Neuronal stem cell (in vitro differentiated cells): Measurements from ENCODE around the gene MSH6.

Experiments
- DNase-seq: peaks from one replicate; pipeline ENCODE4 v3.0.0-alpha.2; 2013; ENCODE audit warnings: low spot score
- H2AFZ ChIP-seq: one replicate; pipeline ENCODE4 v1.6.1; 2013; ENCODE audit warnings: mild to moderate bottlenecking, low read length, inconsistent platforms
- H2AK5ac ChIP-seq: 2 replicates; pipeline ENCODE4 v1.6.1; 2013; ENCODE audit warnings: low read depth, mild to moderate bottlenecking, inconsistent platforms, low read length, moderate library complexity, mixed read lengths
- H2BK120ac ChIP-seq: 2 replicates; pipeline ENCODE4 v1.6.1; 2013; ENCODE audit warnings: low read depth, mild to moderate bottlenecking, inconsistent platforms, low read length, moderate library complexity, mixed read lengths
- H2BK12ac ChIP-seq: one replicate; pipeline ENCODE4 v1.6.1; 2013; ENCODE audit warnings: low read length, inconsistent platforms
- H2BK15ac ChIP-seq: 2 replicates; pipeline ENCODE4 v1.6.1; 2013; ENCODE audit warnings: mild to moderate bottlenecking, low read length, inconsistent platforms, mixed read lengths
- H2BK5ac ChIP-seq: one replicate; pipeline ENCODE4 v1.6.1; 2013; ENCODE audit warnings: inconsistent platforms, mild to moderate bottlenecking, low read length, moderate library complexity
- H3K14ac ChIP-seq: one replicate; pipeline ENCODE4 v1.6.1; 2013; ENCODE audit warnings: low read length, inconsistent platforms
- H3K18ac ChIP-seq: 2 replicates; pipeline ENCODE4 v1.6.1; 2013; ENCODE audit warnings: low read length, inconsistent platforms
- H3K23ac ChIP-seq: 2 replicates; pipeline ENCODE4 v1.6.1; 2013; ENCODE audit warnings: low read depth, mild to moderate bottlenecking, mixed read lengths, low read length, inconsistent platforms; ENCODE audit not compliant: poor library complexity
- H3K27ac ChIP-seq: replicated peaks from 3 replicates; pipeline ENCODE4 v1.5.1; 2013; ENCODE audit warnings: low read length, inconsistent platforms
- H3K27me3 ChIP-seq, 3 experiments: 2 replicates each; pipeline ENCODE4 v1.6.1; 2013; ENCODE audit warnings: low read length in 3 of 3, mild to moderate bottlenecking in 2 of 3, inconsistent platforms in 1 of 3, low read depth in 1 of 3, mixed read lengths in 1 of 3, moderate library complexity in 1 of 3; ENCODE audit not compliant: control insufficient read depth in 3 of 3, insufficient read depth in 3 of 3
- H3K36me3 ChIP-seq, 2 donors: replicated peaks in 1 of 2; 2 replicates each; pipeline ENCODE4 v1.6.1; 2013; ENCODE audit warnings: low read length in 2 of 2; ENCODE audit not compliant: control insufficient read depth in 2 of 2, insufficient read depth in 2 of 2
- H3K4ac ChIP-seq: 2 replicates; pipeline ENCODE4 v1.6.1; 2013; ENCODE audit warnings: inconsistent platforms, mild to moderate bottlenecking, low read length, moderate library complexity
- H3K4me1 ChIP-seq, 2 donors: 1 replicate in 1 of 2; 2 replicates in 1 of 2; pipeline ENCODE4 v1.6.1; 2013; ENCODE audit warnings: low read length in 2 of 2, low read depth in 1 of 2; ENCODE audit not compliant: control insufficient read depth in 2 of 2, insufficient read depth in 1 of 2
- H3K4me2 ChIP-seq: one replicate; pipeline ENCODE4 v1.6.1; 2013; ENCODE audit warnings: mild to moderate bottlenecking, low read length, inconsistent platforms; ENCODE audit not compliant: insufficient read depth, poor library complexity, severe bottlenecking
- H3K4me3 ChIP-seq, 2 donors: 2 replicates each; pipeline ENCODE4 v1.5.1; 2013; ENCODE audit warnings: low read length in 2 of 2, mild to moderate bottlenecking in 2 of 2, inconsistent platforms in 1 of 2, moderate library complexity in 1 of 2
- H3K79me1 ChIP-seq: one replicate; pipeline ENCODE4 v1.6.1; 2013; ENCODE audit warnings: low read depth, mild to moderate bottlenecking, inconsistent platforms, low read length, moderate library complexity
- H3K9ac ChIP-seq: one replicate; pipeline ENCODE4 v1.6.1; 2013; ENCODE audit warnings: mild to moderate bottlenecking, low read depth, low read length, inconsistent platforms; ENCODE audit not compliant: poor library complexity
- H3K9me3 ChIP-seq, 2 donors: replicated peaks in 1 of 2; 2 replicates each; pipeline versions ENCODE3 to v1.6.1; 2013; ENCODE audit warnings: low read length in 2 of 2, mild to moderate bottlenecking in 2 of 2, inconsistent platforms in 1 of 2, low read depth in 1 of 2, mixed read lengths in 1 of 2, moderate library complexity in 1 of 2; ENCODE audit not compliant: control insufficient read depth in 2 of 2, insufficient read depth in 1 of 2
- H4K8ac ChIP-seq: one replicate; pipeline ENCODE4 v1.6.1; 2013; ENCODE audit warnings: low read depth, mild to moderate bottlenecking, inconsistent platforms, low read length, moderate library complexity
- H4K91ac ChIP-seq: one replicate; pipeline ENCODE4 v1.6.1; 2013; ENCODE audit warnings: low read length, low read depth, mild to moderate bottlenecking, inconsistent platforms; ENCODE audit not compliant: poor library complexity
- WGBS, 2 donors: extraction: QIAGEN DNeasy Blood & Tissue Kit; methylation state at CpG; one replicate each; pipeline ENCODE4 v1.1.7; 2013; ENCODE audit warnings: missing lambda C conversion rate in 2 of 2, mixed read lengths in 1 of 2; ENCODE audit not compliant: insufficient read length in 2 of 2, insufficient replicate concordance in 1 of 2; ENCODE audit errors: extremely low coverage in 2 of 2; 5-methylcytosine and 5-hydroxymethylcytosine counted together

The MSH6 gene

GRCh38 chr2:47782381-47782670 lies 619 bp upstream of the MSH6 start:
- Histone ChIP-seq H3K4me1 (peaks cover 0 to 2% of the 10 kb centered on the region in 2 donors), H2AK5ac (no peak overlapping the region), H3K4me2 (peak overlapping the region; percentile 81), H3K4me3 (peak overlapping the region; percentile 79 to 88), H4K8ac (no peak overlapping the region), H2BK120ac (no peak overlapping the region), H3K27ac (peak overlapping the region; percentile 67), H3K9me3 (peaks cover 0 to 14% of the 10 kb centered on the region in 2 donors), H3K79me1 (no peaks in the 10 kb centered on the region), H2BK12ac (no peak overlapping the region), H2BK15ac (no peak overlapping the region), H3K18ac (peak overlapping the region; percentile 96), H3K4ac (no peak overlapping the region), H2AFZ (peak overlapping the region; percentile 95), H3K9ac (peak overlapping the region; percentile 65), H4K91ac (no peak overlapping the region), H3K23ac (no peak overlapping the region), H3K27me3 (no peaks in the 10 kb centered on the region), H3K14ac (no peak overlapping the region), H2BK5ac (peak overlapping the region; percentile 80), H3K36me3 (peaks cover 0 to 29% of the 10 kb centered on the region in 2 donors)
- no peak for DNase-seq
- no CpG with 5 or more reads among the region's 7 CpGs for WGBS, 2 donors

DNA sequence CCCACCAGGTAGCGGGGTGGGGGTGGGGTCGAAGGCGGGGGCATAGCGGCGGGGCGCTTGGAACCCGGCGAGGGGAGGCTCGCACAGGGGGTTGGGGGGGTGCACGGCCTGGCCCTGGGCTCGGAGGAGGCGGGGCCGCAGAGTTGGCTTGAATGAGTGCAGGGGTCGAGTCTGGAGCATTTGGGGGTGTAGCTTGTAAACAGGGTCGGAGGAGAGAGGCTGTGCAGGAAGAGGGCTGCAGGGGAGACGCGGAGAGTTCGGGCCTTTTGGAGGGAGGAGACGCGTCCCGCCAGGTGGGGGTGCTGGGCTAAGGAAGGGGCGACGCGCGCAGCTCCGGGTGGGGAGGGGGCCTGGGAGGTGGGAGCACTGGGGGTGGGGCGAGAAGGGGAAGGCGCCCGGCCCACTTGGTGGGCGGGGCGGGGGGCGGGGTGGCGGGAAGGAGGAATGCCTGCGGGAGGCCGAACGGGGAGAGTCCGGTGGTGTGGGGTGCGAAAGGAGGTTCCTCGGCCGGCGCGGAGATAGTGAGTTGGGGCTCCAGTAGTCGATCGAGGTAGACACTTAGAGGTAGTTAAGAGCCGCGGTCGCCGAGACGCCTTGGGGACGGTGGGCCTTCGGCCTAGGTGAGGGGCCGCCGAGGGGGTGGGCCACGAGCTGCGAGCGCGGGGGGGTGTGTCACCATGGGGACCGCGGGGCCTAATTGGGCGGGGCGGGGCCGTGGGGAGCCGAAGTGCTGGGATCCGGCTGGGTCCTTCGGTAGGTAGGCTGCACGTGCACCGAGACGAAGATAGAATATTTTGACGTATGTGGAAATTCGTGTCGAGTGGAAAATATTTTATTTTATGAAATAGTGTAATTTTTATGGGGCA lies 774 bp downstream of the MSH6 start:
- Histone ChIP-seq H2BK12ac (no peak overlapping the region), H4K91ac (peak overlapping the region; percentile 79), H3K27ac (peak overlapping the region; percentile 97), H2AK5ac (peak overlapping the region; percentile 97), H2BK120ac (peak overlapping the region; percentile 50), H3K18ac (peak overlapping the region; percentile 100), H3K4me1 (peaks cover 0 to 2% of the 10 kb centered on the region in 2 donors), H2AFZ (peak overlapping the region; percentile 95), H3K36me3 (peaks cover 0 to 36% of the 10 kb centered on the region in 2 donors), H3K79me1 (no peaks in the 10 kb centered on the region), H3K9me3 (peaks cover 0 to 14% of the 10 kb centered on the region in 2 donors), H3K4me2 (peak overlapping the region; percentile 64), H3K27me3 (no peaks in the 10 kb centered on the region), H4K8ac (peak overlapping the region; percentile 57), H3K4ac (peak overlapping the region; percentile 60), H3K14ac (peak overlapping the region; percentile 65), H3K4me3 (peak overlapping the region; percentile 79 to 100), H2BK5ac (peak overlapping the region; percentile 87), H3K23ac (peak overlapping the region; percentile 58), H2BK15ac (peak overlapping the region; percentile 79), H3K9ac (peak overlapping the region; percentile 96)
- WGBS, 2 donors: no CpG with 5 or more reads among the region's 71 CpGs
- peak; percentile 79 for DNase-seq

GRCh38 chr2:47784352-47784851 lies 1.5 kb downstream of the MSH6 start:
- WGBS, 2 donors: no CpG with 5 or more reads among the region's 28 CpGs
- Histone ChIP-seq H3K23ac (no peak overlapping the region), H3K9me3 (peaks cover 0 to 14% of the 10 kb centered on the region in 2 donors), H3K4ac (no peak overlapping the region), H3K4me3 (peak overlapping the region; percentile 79 to 92), H3K4me2 (peak overlapping the region; percentile 58), H3K4me1 (no peaks in the 10 kb centered on the region), H3K79me1 (no peaks in the 10 kb centered on the region), H3K27ac (peak overlapping the region; percentile 89), H3K18ac (no peak overlapping the region), H3K9ac (no peak overlapping the region), H3K36me3 (peaks cover 0 to 43% of the 10 kb centered on the region in 2 donors), H3K27me3 (no peaks in the 10 kb centered on the region), H2BK5ac (no peak overlapping the region), H2AK5ac (no peak overlapping the region), H3K14ac (no peak overlapping the region), H2BK12ac (no peak overlapping the region), H2BK120ac (no peak overlapping the region), H4K8ac (no peak overlapping the region), H2BK15ac (no peak overlapping the region), H2AFZ (peak overlapping the region; percentile 95), H4K91ac (no peak overlapping the region)
- no peak for DNase-seq

DNA sequence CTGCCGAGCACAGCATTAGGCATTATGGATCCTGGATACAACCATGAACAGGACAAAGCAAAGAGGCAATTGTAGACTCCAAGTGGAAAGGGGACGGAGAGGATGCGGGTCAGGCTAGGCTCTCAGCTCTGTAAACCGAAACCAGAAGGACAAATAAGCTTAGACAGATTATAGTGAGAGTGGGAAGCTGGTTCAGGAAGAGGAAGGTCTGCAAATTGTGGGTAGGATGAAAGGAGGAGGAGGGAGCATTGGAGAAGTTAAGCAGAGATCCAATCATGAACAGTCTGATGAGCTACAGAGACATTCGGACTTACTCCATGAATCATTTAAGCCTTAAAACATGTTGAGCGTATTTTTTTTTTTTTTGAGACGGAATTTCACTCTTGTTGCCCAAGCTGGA lies 3.0 kb downstream of the MSH6 start:
- H3K79me1 ChIP-seq: no peaks in the 10 kb centered on the region
- H2BK12ac ChIP-seq: no peak overlapping the region
- WGBS, 2 donors: no CpG with 5 or more reads among the region's 7 CpGs
- no peak overlapping the region for H3K18ac ChIP-seq
- no peak overlapping the region for H3K9ac ChIP-seq
- DNase-seq: no peak
- no peak overlapping the region for H3K4me2 ChIP-seq
- no peak overlapping the region for H2AFZ ChIP-seq
- peaks cover 0 to 19% of the 10 kb centered on the region in 2 donors for H3K9me3 ChIP-seq
- H4K91ac ChIP-seq: no peak overlapping the region
- peaks cover 4 to 59% of the 10 kb centered on the region in 2 donors for H3K36me3 ChIP-seq
- no peak overlapping the region for H3K27ac ChIP-seq
- H3K23ac ChIP-seq: no peak overlapping the region
- H3K4ac ChIP-seq: no peak overlapping the region
- no peak overlapping the region for H2BK15ac ChIP-seq
- H3K14ac ChIP-seq: no peak overlapping the region
- H3K27me3 ChIP-seq: no peaks in the 10 kb centered on the region
- H3K4me3 ChIP-seq: no peak overlapping the region
- no peaks in the 10 kb centered on the region for H3K4me1 ChIP-seq
- H4K8ac ChIP-seq: no peak overlapping the region
- no peak overlapping the region for H2BK5ac ChIP-seq
- no peak overlapping the region for H2AK5ac ChIP-seq
- H2BK120ac ChIP-seq: no peak overlapping the region
